HCT116 (cell line): ENCODE measurements around the gene KCNQ4. TPM values are rescaled to one million over a fixed set of nuclear protein-coding genes. Genes with fewer than 3 reads are reported as not detected.

Experiments
- ATAC-seq: fragments of 200-7000 bp; cut with Tn5 transposase; 2 replicates; pipeline ENCODE4 v1.9.1; 2020; ENCODE audit warnings: mild to moderate bottlenecking, moderate library complexity
- BruUV-seq: library from RNA; stranded (reverse); fragments of 400-500 nt; replicated peaks from 2 replicates; lab custom pipeline; 2021; lab: Mats Ljungman, UMichigan
- CTCF ChIA-PET: fragments of 300-600 bp; sonication (Branson Sonifier 250); formaldehyde crosslinking; loops from one replicate; lab custom pipeline; 2021; ENCODE audit warnings: antibody characterized with exemption; lab: Charles Lee
- POLR2A ChIA-PET: fragments of 300-600, 350-600 bp; sonication (Branson Sonifier 250); formaldehyde crosslinking; loops from one replicate; lab custom pipeline; 2021; ENCODE audit warnings: antibody characterized with exemption; lab: Charles Lee
- RAD21 ChIA-PET, 2 experiments: fragments of 300-600 bp; sonication (Branson Sonifier 250); formaldehyde crosslinking; loops; one replicate each; lab custom pipeline; 2023; ENCODE audit warnings: low total read pairs in 2 of 2; ENCODE audit not compliant: uncharacterized antibody in 2 of 2, unreplicated experiment in 2 of 2, low non-redundant PET in 1 of 2; lab: Charles Lee
- DNase-seq: peaks from one replicate; pipeline ENCODE4 v3.0.0-alpha.2; 2010; ENCODE audit warnings: low read depth, low spot score
- H2AFZ ChIP-seq: fragments of 200-600 bp; shearing (Covaris generic), sonication (generic); 2 replicates; pipeline ENCODE4 v1.6.1; 2017; ENCODE audit warnings: low read depth, mixed run types, mixed read lengths, antibody characterized with exemption, low read length; ENCODE audit not compliant: poor library complexity, severe bottlenecking
- H3K27ac ChIP-seq: 2 replicates; pipeline ENCODE4 v1.5.1; 2012; ENCODE audit warnings: low read depth, low read length
- H3K27me3 ChIP-seq: fragments of 200-600 bp; sonication (generic); 2 replicates; pipeline ENCODE4 v1.6.1; 2016; ENCODE audit warnings: mixed run types, low read length, mixed read lengths; ENCODE audit not compliant: insufficient read depth
- H3K36me3 ChIP-seq, 2 experiments: fragments of 200-500 bp in 1 of 2; fragments of 200-600 bp in 1 of 2; sonication (Bioruptor generic) in 1 of 2; sonication (generic) in 1 of 2; 2 replicates each; pipeline versions ENCODE4 v1.5.1 to v1.6.1; 2014 to 2016; ENCODE audit warnings: low read length in 2 of 2, inconsistent platforms in 1 of 2, mixed read lengths in 1 of 2, mixed run types in 1 of 2; ENCODE audit not compliant: insufficient read depth in 2 of 2, control insufficient read depth in 1 of 2
- H3K4me1 ChIP-seq, 2 experiments: fragments of 200-600 bp in 1 of 2; sonication (generic) in 1 of 2; 2 replicates each; pipeline versions ENCODE4 v1.5.1 to v1.6.1; 2012 to 2017; ENCODE audit warnings: low read length in 2 of 2, inconsistent platforms in 1 of 2, mild to moderate bottlenecking in 1 of 2, mixed read lengths in 1 of 2, mixed run types in 1 of 2, moderate library complexity in 1 of 2; ENCODE audit not compliant: insufficient read depth in 2 of 2, control insufficient read depth in 1 of 2
- H3K4me2 ChIP-seq: fragments of 200-600 bp; sonication (generic); 2 replicates; pipeline ENCODE4 v1.6.1; 2017; ENCODE audit warnings: mixed run types, low read length, mixed read lengths
- H3K4me3 ChIP-seq, 2 experiments: fragments of 200-600 bp in 1 of 2; sonication (generic) in 1 of 2; replicated peaks in 1 of 2; 2 replicates each; pipeline ENCODE4 v1.5.1; 2011 to 2016; ENCODE audit warnings: low read length in 2 of 2, control low read depth in 1 of 2, low read depth in 1 of 2, mild to moderate bottlenecking in 1 of 2, mixed read lengths in 1 of 2, mixed run types in 1 of 2
- H3K79me2 ChIP-seq: fragments of 200-600 bp; sonication (generic); 2 replicates; pipeline ENCODE4 v1.6.1; 2017; ENCODE audit warnings: mild to moderate bottlenecking, mixed run types, low read length, moderate library complexity, mixed read lengths; ENCODE audit not compliant: insufficient read depth
- H3K9ac ChIP-seq: fragments of 200-600 bp; sonication (generic); 2 replicates; pipeline ENCODE4 v1.6.1; 2016; ENCODE audit warnings: low read length, mixed read lengths
- H3K9me2 ChIP-seq: fragments of 200-600 bp; sonication (generic), shearing (Covaris generic); 2 replicates; pipeline ENCODE4 v1.6.1; 2017; ENCODE audit warnings: mixed run types, mild to moderate bottlenecking, moderate library complexity; ENCODE audit not compliant: insufficient read depth
- H3K9me3 ChIP-seq, 2 experiments: fragments of 200-500 bp in 1 of 2; fragments of 200-600 bp in 1 of 2; sonication (Bioruptor generic) in 1 of 2; sonication (generic) in 1 of 2; 2 replicates each; pipeline ENCODE4 v1.6.1; 2014 to 2017; ENCODE audit warnings: low read length in 2 of 2, mixed read lengths in 2 of 2, inconsistent platforms in 1 of 2, low read depth in 1 of 2, mild to moderate bottlenecking in 1 of 2, mixed run types in 1 of 2, moderate library complexity in 1 of 2; ENCODE audit not compliant: control insufficient read depth in 1 of 2, insufficient read depth in 1 of 2
- H4K20me1 ChIP-seq: fragments of 200-600 bp; sonication (generic), shearing (Covaris generic); 2 replicates; pipeline ENCODE4 v1.6.1; 2017; ENCODE audit warnings: mixed run types, mild to moderate bottlenecking, moderate library complexity; ENCODE audit not compliant: insufficient read depth
- EGR1 ChIP-seq: IDR thresholded peaks from 2 replicates; pipeline ENCODE4 v1.6.1; 2012; ENCODE audit warnings: low read depth
- ELF1 ChIP-seq: IDR thresholded peaks from 2 replicates; pipeline ENCODE4 v1.6.1; 2012; ENCODE audit warnings: low read depth, borderline replicate concordance
- EZH2 ChIP-seq: fragments of 200-600 bp; sonication (generic); IDR thresholded peaks from 2 replicates; pipeline ENCODE4 v1.6.1; 2017; ENCODE audit warnings: antibody characterized with exemption, mixed run types
- EZH2phosphoT487 ChIP-seq: fragments of 200-600 bp; IDR thresholded peaks from 2 replicates; pipeline ENCODE4 v1.6.1; 2018; ENCODE audit warnings: antibody characterized with exemption, borderline replicate concordance
- FOSL1 ChIP-seq: IDR thresholded peaks from 2 replicates; pipeline ENCODE4 v1.6.1; 2012; ENCODE audit warnings: low read depth
- JUND ChIP-seq: IDR thresholded peaks from 2 replicates; pipeline ENCODE4 v1.6.1; 2012
- POLR2A ChIP-seq: IDR thresholded peaks from 2 replicates; pipeline ENCODE4 v1.7.0; 2011; ENCODE audit warnings: borderline replicate concordance; ENCODE audit not compliant: insufficient read depth, insufficient read length; ENCODE audit errors: extremely low read depth
- POLR2AphosphoS5 ChIP-seq: IDR thresholded peaks from 2 replicates; pipeline ENCODE4 v1.6.1; 2011; ENCODE audit warnings: mild to moderate bottlenecking, low read depth, low read length, moderate library complexity
- RAD21 ChIP-seq: IDR thresholded peaks from 2 replicates; pipeline ENCODE4 v1.6.1; 2012; ENCODE audit warnings: low read depth, mild to moderate bottlenecking
- SIN3A ChIP-seq: IDR thresholded peaks from 2 replicates; pipeline ENCODE4 v1.6.1; 2012; ENCODE audit warnings: low read depth
- SP1 ChIP-seq: IDR thresholded peaks from 2 replicates; pipeline ENCODE4 v1.6.1; 2012; ENCODE audit warnings: low read depth
- YY1 ChIP-seq: IDR thresholded peaks from 2 replicates; pipeline ENCODE4 v1.6.1; 2011; ENCODE audit warnings: low read length, low read depth, moderate library complexity, mild to moderate bottlenecking; ENCODE audit not compliant: insufficient replicate concordance; ENCODE audit errors: extremely low read depth
- intact Hi-C: fragments of 100-400 bp; cut with micrococcal nuclease; formaldehyde crosslinking; loops from 2 replicates; pipeline ENCODE4 v1.10.0; 2022
- total RNA-seq: library from RNA; stranded (reverse); gene quantifications from one replicate; pipeline ENCODE4 v1.2.1, GENCODE V29; 2021; ENCODE audit not compliant: unreplicated experiment
- TF ChIP-seq, protein P1 (sequence below): IDR thresholded peaks from 2 replicates; pipeline ENCODE4 v1.6.1; 2012
- TF ChIP-seq, protein P2 (sequence below): IDR thresholded peaks from 2 replicates; pipeline ENCODE4 v1.6.1; 2012; ENCODE audit warnings: low read depth
- TF ChIP-seq, protein P3 (sequence below): IDR thresholded peaks from 2 replicates; pipeline ENCODE4 v1.6.1; 2012
- TF ChIP-seq, protein P4 (sequence below), 3 experiments: fragments of 200-600 bp in 1 of 3; sonication (generic) in 1 of 3; IDR thresholded peaks in 2 of 3; conservative IDR thresholded peaks in 1 of 3; 2 replicates each; pipeline ENCODE4 v1.5.1; 2012 to 2017; ENCODE audit warnings: low read depth in 2 of 3, low read length in 2 of 3, antibody characterized with exemption in 1 of 3, borderline replicate concordance in 1 of 3, control low read depth in 1 of 3, mild to moderate bottlenecking in 1 of 3, mixed read lengths in 1 of 3, mixed run types in 1 of 3, moderate library complexity in 1 of 3; ENCODE audit not compliant: insufficient read depth in 1 of 3

The KCNQ4 gene
- total RNA-seq, 1 experiment from 2014 or later = 4.1 TPM

DNA sequence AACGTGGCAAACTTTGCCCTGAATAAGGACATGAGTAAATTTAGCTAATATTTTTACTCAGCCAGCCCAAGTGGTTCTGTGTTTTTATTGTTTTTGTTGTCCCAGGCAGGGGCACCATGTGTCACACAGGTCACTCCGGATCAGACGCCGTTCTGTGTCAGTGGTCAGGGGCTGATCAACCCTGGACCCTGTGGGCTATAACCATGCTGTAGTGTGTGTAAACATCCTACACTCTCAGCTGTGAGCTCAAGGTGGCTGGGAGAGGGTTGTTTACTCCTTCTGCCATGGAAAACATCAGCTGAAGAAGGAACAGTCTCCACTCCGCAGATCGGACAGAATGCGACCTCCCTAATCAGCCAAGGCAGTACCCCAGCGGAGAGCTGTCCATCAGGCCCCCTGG is 26.5 kb upstream of the KCNQ4 start:
- Histone ChIP-seq H3K4me2 (no peak overlapping the region), H3K36me3 (peaks cover 18 to 24% of the 10 kb centered on the region in 2 experiments), H3K4me3 (no peak overlapping the region), H3K27ac (no peak overlapping the region), H2AFZ (no peak overlapping the region), H3K9me2 (no peaks in the 10 kb centered on the region), H3K27me3 (no peaks in the 10 kb centered on the region), H4K20me1 (no peaks in the 10 kb centered on the region), H3K4me1 (no peaks in the 10 kb centered on the region), H3K9ac (no peak overlapping the region), H3K79me2 (no peaks in the 10 kb centered on the region), H3K9me3 (no peaks in the 10 kb centered on the region)
- ChIA-PET POLR2A (no interaction called here), RAD21 (no interaction called here), CTCF (no interaction called here)
- TF ChIP-seq EZH2 (no peak), JUND (no peak), SP1 (no peak), SIN3A (no peak), ELF1 (no peak), EZH2phosphoT487 (no peak)
- no peak for ATAC-seq
- no peak for DNase-seq
- BruUV-seq = no TSS peak
- intact Hi-C loops = no loop called here

DNA sequence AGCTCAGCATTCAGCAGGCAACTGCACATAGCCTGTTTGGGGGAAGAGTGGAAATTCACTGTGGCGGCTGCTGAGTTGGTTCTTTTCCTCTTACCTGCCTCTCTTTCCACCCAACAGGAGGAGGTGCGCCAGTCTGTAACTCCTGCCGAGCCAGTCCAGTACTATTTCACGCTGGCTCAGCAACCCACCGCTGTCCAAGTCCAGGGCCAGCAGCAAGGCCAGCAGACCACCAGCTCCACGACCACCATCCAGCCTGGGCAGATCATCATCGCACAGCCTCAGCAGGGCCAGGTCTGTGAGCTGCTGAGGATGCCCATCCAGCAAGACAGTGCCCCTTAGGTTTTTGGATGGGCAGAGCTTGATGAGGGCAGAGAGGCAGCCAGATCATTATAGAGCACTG is 25.6 kb upstream of the KCNQ4 start:
- no peaks in the 10 kb centered on the region for H4K20me1 ChIP-seq
- ChIA-PET CTCF (interaction anchor here (0.8 kb wide), 1 partner anchor 12 kb away, joined by 3 read pairs; no protein-coding TSS in a partner anchor), POLR2A (no interaction called here), RAD21 (no interaction called here)
- no peaks in the 10 kb centered on the region for H3K9me3 ChIP-seq
- intact Hi-C loops = no loop called here
- no peaks in the 10 kb centered on the region for H3K27me3 ChIP-seq
- H3K9ac ChIP-seq = no peak overlapping the region
- no TSS peak for BruUV-seq
- peaks cover 18 to 24% of the 10 kb centered on the region in 2 experiments for H3K36me3 ChIP-seq
- no peaks in the 10 kb centered on the region for H3K79me2 ChIP-seq
- TF ChIP-seq POLR2A (no peak), YY1 (no peak), JUND (no peak), POLR2AphosphoS5 (no peak), EGR1 (no peak), RAD21 (no peak), FOSL1 (no peak), EZH2 (no peak)
- TF ChIP-seq, protein P1, sequence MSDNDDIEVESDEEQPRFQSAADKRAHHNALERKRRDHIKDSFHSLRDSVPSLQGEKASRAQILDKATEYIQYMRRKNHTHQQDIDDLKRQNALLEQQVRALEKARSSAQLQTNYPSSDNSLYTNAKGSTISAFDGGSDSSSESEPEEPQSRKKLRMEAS = no peak
- TF ChIP-seq, protein P2, sequence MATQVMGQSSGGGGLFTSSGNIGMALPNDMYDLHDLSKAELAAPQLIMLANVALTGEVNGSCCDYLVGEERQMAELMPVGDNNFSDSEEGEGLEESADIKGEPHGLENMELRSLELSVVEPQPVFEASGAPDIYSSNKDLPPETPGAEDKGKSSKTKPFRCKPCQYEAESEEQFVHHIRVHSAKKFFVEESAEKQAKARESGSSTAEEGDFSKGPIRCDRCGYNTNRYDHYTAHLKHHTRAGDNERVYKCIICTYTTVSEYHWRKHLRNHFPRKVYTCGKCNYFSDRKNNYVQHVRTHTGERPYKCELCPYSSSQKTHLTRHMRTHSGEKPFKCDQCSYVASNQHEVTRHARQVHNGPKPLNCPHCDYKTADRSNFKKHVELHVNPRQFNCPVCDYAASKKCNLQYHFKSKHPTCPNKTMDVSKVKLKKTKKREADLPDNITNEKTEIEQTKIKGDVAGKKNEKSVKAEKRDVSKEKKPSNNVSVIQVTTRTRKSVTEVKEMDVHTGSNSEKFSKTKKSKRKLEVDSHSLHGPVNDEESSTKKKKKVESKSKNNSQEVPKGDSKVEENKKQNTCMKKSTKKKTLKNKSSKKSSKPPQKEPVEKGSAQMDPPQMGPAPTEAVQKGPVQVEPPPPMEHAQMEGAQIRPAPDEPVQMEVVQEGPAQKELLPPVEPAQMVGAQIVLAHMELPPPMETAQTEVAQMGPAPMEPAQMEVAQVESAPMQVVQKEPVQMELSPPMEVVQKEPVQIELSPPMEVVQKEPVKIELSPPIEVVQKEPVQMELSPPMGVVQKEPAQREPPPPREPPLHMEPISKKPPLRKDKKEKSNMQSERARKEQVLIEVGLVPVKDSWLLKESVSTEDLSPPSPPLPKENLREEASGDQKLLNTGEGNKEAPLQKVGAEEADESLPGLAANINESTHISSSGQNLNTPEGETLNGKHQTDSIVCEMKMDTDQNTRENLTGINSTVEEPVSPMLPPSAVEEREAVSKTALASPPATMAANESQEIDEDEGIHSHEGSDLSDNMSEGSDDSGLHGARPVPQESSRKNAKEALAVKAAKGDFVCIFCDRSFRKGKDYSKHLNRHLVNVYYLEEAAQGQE = no peak
- TF ChIP-seq, protein P3, sequence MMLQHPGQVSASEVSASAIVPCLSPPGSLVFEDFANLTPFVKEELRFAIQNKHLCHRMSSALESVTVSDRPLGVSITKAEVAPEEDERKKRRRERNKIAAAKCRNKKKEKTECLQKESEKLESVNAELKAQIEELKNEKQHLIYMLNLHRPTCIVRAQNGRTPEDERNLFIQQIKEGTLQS = no peak
- TF ChIP-seq, protein P4, sequence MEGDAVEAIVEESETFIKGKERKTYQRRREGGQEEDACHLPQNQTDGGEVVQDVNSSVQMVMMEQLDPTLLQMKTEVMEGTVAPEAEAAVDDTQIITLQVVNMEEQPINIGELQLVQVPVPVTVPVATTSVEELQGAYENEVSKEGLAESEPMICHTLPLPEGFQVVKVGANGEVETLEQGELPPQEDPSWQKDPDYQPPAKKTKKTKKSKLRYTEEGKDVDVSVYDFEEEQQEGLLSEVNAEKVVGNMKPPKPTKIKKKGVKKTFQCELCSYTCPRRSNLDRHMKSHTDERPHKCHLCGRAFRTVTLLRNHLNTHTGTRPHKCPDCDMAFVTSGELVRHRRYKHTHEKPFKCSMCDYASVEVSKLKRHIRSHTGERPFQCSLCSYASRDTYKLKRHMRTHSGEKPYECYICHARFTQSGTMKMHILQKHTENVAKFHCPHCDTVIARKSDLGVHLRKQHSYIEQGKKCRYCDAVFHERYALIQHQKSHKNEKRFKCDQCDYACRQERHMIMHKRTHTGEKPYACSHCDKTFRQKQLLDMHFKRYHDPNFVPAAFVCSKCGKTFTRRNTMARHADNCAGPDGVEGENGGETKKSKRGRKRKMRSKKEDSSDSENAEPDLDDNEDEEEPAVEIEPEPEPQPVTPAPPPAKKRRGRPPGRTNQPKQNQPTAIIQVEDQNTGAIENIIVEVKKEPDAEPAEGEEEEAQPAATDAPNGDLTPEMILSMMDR (IDR thresholded peaks at IDR 0.05 in 2 of 3, conservative IDR thresholded peaks at IDR 0.05 in 1 of 3; ENCODE audit: borderline replicate concordance in 1 of 3, insufficient read depth in 1 of 3, low read depth in 2 of 3, low read length in 2 of 3) = no peak
- H3K4me1 ChIP-seq = no peaks in the 10 kb centered on the region
- DNase-seq = no peak
- H3K9me2 ChIP-seq = no peaks in the 10 kb centered on the region
- H3K4me2 ChIP-seq = no peak overlapping the region
- no peak overlapping the region for H2AFZ ChIP-seq
- no peak overlapping the region for H3K27ac ChIP-seq
- no peak overlapping the region for H3K4me3 ChIP-seq
- no peak for ATAC-seq
